AG04450 (cell line): ENCODE results near the gene LRRC59. TPM values are rescaled to one million over a fixed set of nuclear protein-coding genes. Genes with fewer than 3 reads are reported as not detected.
"Not testable (repeated sequence)": the region's sequence is repeated elsewhere in the genome, so short reads cannot be mapped to it uniquely, and the experiment has no call there.

ENCODE experiments used
- CTCF ChIA-PET: fragments of 300-600, 350-600 bp; formaldehyde crosslinking; extraction: SDS; loops from one replicate; lab custom pipeline; 2022; ENCODE audit warnings: antibody characterized with exemption, inconsistent platforms; lab: Charles Lee
- POLR2A ChIA-PET: fragments of 350-600 bp; formaldehyde crosslinking; extraction: SDS; loops from one replicate; lab custom pipeline; 2021; ENCODE audit warnings: antibody characterized with exemption, inconsistent platforms; lab: Yijun Ruan, JAX
- DNase-seq: peaks from one replicate; pipeline ENCODE4 v3.0.0-alpha.2; 2011; ENCODE audit warnings: low read depth, low spot score
- H3K27ac ChIP-seq: one replicate; pipeline ENCODE4 v1.5.1; 2012; ENCODE audit warnings: low read depth, low read length, control low read depth
- H3K27me3 ChIP-seq: one replicate; pipeline ENCODE4 v1.6.0; 2012; ENCODE audit warnings: low read length; ENCODE audit not compliant: control insufficient read depth, insufficient read depth
- H3K4me3 ChIP-seq: 2 replicates; pipeline ENCODE4 v1.5.1; 2011; ENCODE audit warnings: mild to moderate bottlenecking, low read depth, low read length, control low read depth
- H3K9me3 ChIP-seq: 2 replicates; pipeline ENCODE4 v1.5.1; 2012; ENCODE audit warnings: low read length; ENCODE audit not compliant: control insufficient read depth, insufficient read depth
- CTCF ChIP-seq: IDR thresholded peaks from 2 replicates; pipeline ENCODE4 v1.5.1; 2011; ENCODE audit warnings: low read depth, low read length, control low read depth, inconsistent platforms
- polyA plus RNA-seq: library from polyadenylated mRNA; depleted of rRNA; stranded (reverse); fragments of >200 nt; gene quantifications from 2 replicates; pipeline ENCODE4 v1.2.3, GENCODE V29; 2011

LRRC59 gene
- polyA plus RNA-seq, 1 experiment, result 143 TPM

- H3K27me3 ChIP-seq, result no peaks in the 10 kb centered on the region
- DNase-seq, result no peak
- ChIA-PET POLR2A (no interaction called here), CTCF (interaction anchor here (0.6 to 3.1 kb wide), 2 partner anchors 23 to 58 kb away, joined by 3 to 25 read pairs; partner anchors contain the start of gene LRRC59)
- TF ChIP-seq CTCF, result no peak
- H3K27ac ChIP-seq, result no peak overlapping the region
- no peaks in the 10 kb centered on the region; the same call in 1 of the 2 replicates for H3K9me3 ChIP-seq
- no peak overlapping the region for H3K4me3 ChIP-seq
These were observed 23.2 kb upstream of the LRRC59 start for GRCh38 chr17:50420419-50421112.

GRCh38 chr17:50419577-50419976, 22.3 kb upstream of the LRRC59 start:
- POLR2A ChIA-PET, result not testable (repeated sequence)

GRCh38 chr17:50414808-50415207, 17.5 kb upstream of the LRRC59 start:
- no peak for TF ChIP-seq CTCF
- H3K27ac ChIP-seq, result no peak overlapping the region
- no peak overlapping the region for H3K4me3 ChIP-seq
- no peaks in the 10 kb centered on the region for H3K9me3 ChIP-seq
- POLR2A ChIA-PET, result no interaction called here
- H3K27me3 ChIP-seq, result no peaks in the 10 kb centered on the region
- no peak for DNase-seq
- CTCF ChIA-PET, result interaction anchor here (0.7 kb wide), 1 partner anchor 12 kb away, joined by 3 read pairs; no protein-coding TSS in a partner anchor

More at GRCh38 chr17:50419577-50419976, 22.3 kb upstream of the LRRC59 start:
- H3K9me3 ChIP-seq, DNase-seq, CTCF ChIA-PET, H3K27ac ChIP-seq, H3K27me3 ChIP-seq, H3K4me3 ChIP-seq: not testable (repeated sequence)

GRCh38 chr17:50412188-50412732, 14.9 kb upstream of the LRRC59 start:
- peaks cover 4% of the 10 kb centered on the region for H3K27me3 ChIP-seq
- TF ChIP-seq CTCF, result no peak
- no peak overlapping the region for H3K4me3 ChIP-seq
- ChIA-PET CTCF (no interaction called here), POLR2A (no interaction called here)
- no peak overlapping the region for H3K27ac ChIP-seq
- DNase-seq, result no peak
- H3K9me3 ChIP-seq, result no peaks in the 10 kb centered on the region

- ChIA-PET CTCF (interaction anchor here (4.0 kb wide), 1 partner anchor 10 kb away, joined by 29 read pairs; the partner anchor contains the start of gene LRRC59), POLR2A (no interaction called here)
- Histone ChIP-seq H3K4me3 (no peak overlapping the region), H3K27me3 (peaks cover 21% of the 10 kb centered on the region), H3K27ac (no peak overlapping the region), H3K9me3 (no peaks in the 10 kb centered on the region)
- DNase-seq, result no peak
- no peak for TF ChIP-seq CTCF
These were observed 10.6 kb upstream of the LRRC59 start for GRCh38 chr17:50407921-50408320.
